H1 (cell line): ENCODE measurements around the gene EEF2K. TPM values are rescaled to one million over a fixed set of nuclear protein-coding genes. Genes with fewer than 3 reads are reported as not detected.

ENCODE experiments used
- CTCF ChIA-PET: fragments of 300-600 bp; sonication (Branson Sonifier 250); formaldehyde crosslinking; loops from one replicate; lab custom pipeline; 2021; ENCODE audit not compliant: partially characterized antibody; lab: Charles Lee
- POLR2A ChIA-PET: fragments of 300-600 bp; sonication (Branson Sonifier 250); formaldehyde crosslinking; loops from one replicate; lab custom pipeline; 2021; ENCODE audit warnings: inconsistent platforms; ENCODE audit not compliant: partially characterized antibody; lab: Charles Lee
- DNase-seq, 2 experiments: peaks; one replicate each; pipeline versions ENCODE4 v3.0.0 to v3.0.0-alpha.2; 2010 to 2022; ENCODE audit warnings: low spot score in 2 of 2, low read depth in 1 of 2, mixed read lengths in 1 of 2
- FAIRE-seq: peaks from 2 replicates; lab custom pipeline; 2011; peaks lifted over from hg19 to GRCh38; lab: Jason Lieb, UNC
- H2AFZ ChIP-seq: 2 replicates; pipeline ENCODE4 v1.8.1; 2012; ENCODE audit warnings: low read length, inconsistent platforms
- H2AK5ac ChIP-seq: 2 replicates; pipeline ENCODE4 v1.6.1; 2013; ENCODE audit warnings: low read depth, low read length
- H2BK120ac ChIP-seq: replicated peaks from 2 replicates; pipeline ENCODE3; 2013; ENCODE audit warnings: low read depth, low read length, inconsistent platforms
- H2BK12ac ChIP-seq: 2 replicates; pipeline ENCODE4 v1.6.1; 2013; ENCODE audit warnings: low read depth, low read length
- H2BK15ac ChIP-seq: 2 replicates; pipeline ENCODE4 v1.6.1; 2013; ENCODE audit warnings: low read length
- H2BK20ac ChIP-seq: 2 replicates; pipeline ENCODE4 v1.6.1; 2013; ENCODE audit warnings: low read length
- H2BK5ac ChIP-seq: 2 replicates; pipeline ENCODE4 v1.6.1; 2013; ENCODE audit warnings: low read depth, low read length
- H3K14ac ChIP-seq: 2 replicates; pipeline ENCODE4 v1.6.1; 2013; ENCODE audit warnings: inconsistent platforms; ENCODE audit not compliant: insufficient read length
- H3K18ac ChIP-seq: 2 replicates; pipeline ENCODE4 v1.6.1; 2013; ENCODE audit warnings: low read length; ENCODE audit errors: extremely low read depth
- H3K23ac ChIP-seq: 2 replicates; pipeline ENCODE4 v1.6.1; 2013; ENCODE audit warnings: inconsistent platforms; ENCODE audit not compliant: insufficient read length
- H3K23me2 ChIP-seq: 2 replicates; pipeline ENCODE4 v1.6.1; 2013; ENCODE audit warnings: low read depth, low read length
- H3K27ac ChIP-seq: 2 replicates; pipeline ENCODE4 v1.6.1; 2011; ENCODE audit warnings: low read depth, low read length, inconsistent platforms
- H3K27me3 ChIP-seq, 4 experiments: replicated peaks in 1 of 4; 1 replicate in 1 of 4; 2 replicates in 3 of 4; pipeline versions ENCODE4 v1.6.1 to v1.8.1; 2011 to 2013; ENCODE audit warnings: low read length in 3 of 4, mild to moderate bottlenecking in 3 of 4, inconsistent platforms in 2 of 4, mixed read lengths in 2 of 4, moderate library complexity in 1 of 4; ENCODE audit not compliant: control insufficient read depth in 3 of 4, insufficient read depth in 3 of 4; ENCODE audit errors: extremely low read depth in 1 of 4
- H3K36me3 ChIP-seq, 4 experiments: 2 replicates each; pipeline versions ENCODE4 v1.6.1 to v1.8.1; 2011 to 2013; ENCODE audit warnings: mild to moderate bottlenecking in 4 of 4, low read length in 3 of 4, moderate library complexity in 2 of 4, control low read depth in 1 of 4, inconsistent platforms in 1 of 4; ENCODE audit not compliant: insufficient read depth in 4 of 4, control insufficient read depth in 2 of 4
- H3K4ac ChIP-seq: replicated peaks from 2 replicates; pipeline ENCODE3; 2013; ENCODE audit warnings: low read length, low read depth, mixed read lengths, inconsistent platforms; ENCODE audit not compliant: insufficient read length
- H3K4me1 ChIP-seq, 4 experiments: replicated peaks in 1 of 4; 1 replicate in 1 of 4; 2 replicates in 3 of 4; pipeline versions ENCODE4 v1.6.1 to v1.8.1; 2011 to 2013; ENCODE audit warnings: low read length in 3 of 4, inconsistent platforms in 2 of 4, mixed read lengths in 1 of 4; ENCODE audit not compliant: insufficient read depth in 4 of 4, control insufficient read depth in 3 of 4
- H3K4me2 ChIP-seq, 2 experiments: 2 replicates each; pipeline versions ENCODE4 v1.6.1 to v1.8.1; 2011 to 2013; ENCODE audit warnings: low read depth in 2 of 2, low read length in 2 of 2, control low read depth in 1 of 2, inconsistent platforms in 1 of 2, mild to moderate bottlenecking in 1 of 2; ENCODE audit not compliant: insufficient read depth in 1 of 2
- H3K4me3 ChIP-seq, 4 experiments: fragments of 200-600, 300-600 bp in 1 of 4; sonication (generic), shearing (Covaris generic), sonication (Bioruptor Twin) in 1 of 4; 2 replicates each; pipeline versions ENCODE4 v1.5.1 to v1.8.1; 2011 to 2016; ENCODE audit warnings: low read length in 4 of 4, low read depth in 3 of 4, control low read depth in 2 of 4, inconsistent platforms in 2 of 4, mild to moderate bottlenecking in 2 of 4, mixed read lengths in 1 of 4, moderate library complexity in 1 of 4; ENCODE audit not compliant: insufficient read depth in 2 of 4; ENCODE audit errors: extremely low read depth in 1 of 4
- H3K56ac ChIP-seq: replicated peaks from 2 replicates; pipeline ENCODE3; 2013; ENCODE audit warnings: low read depth, mild to moderate bottlenecking, mixed read lengths, low read length, inconsistent platforms; ENCODE audit not compliant: insufficient read length
- H3K79me1 ChIP-seq: 2 replicates; pipeline ENCODE4 v1.6.1; 2013; ENCODE audit warnings: low read depth, low read length, control low read depth
- H3K79me2 ChIP-seq, 2 experiments: 2 replicates each; pipeline versions ENCODE4 v1.6.1 to v1.8.1; 2012 to 2013; ENCODE audit warnings: low read length in 2 of 2, mild to moderate bottlenecking in 2 of 2, inconsistent platforms in 1 of 2; ENCODE audit not compliant: insufficient read depth in 2 of 2, control insufficient read depth in 1 of 2
- H3K9ac ChIP-seq, 4 experiments: replicated peaks in 1 of 4; 1 replicate in 1 of 4; 2 replicates in 3 of 4; pipeline versions ENCODE4 v1.6.1 to v1.8.1; 2011 to 2013; ENCODE audit warnings: low read depth in 3 of 4, low read length in 3 of 4, control low read depth in 2 of 4, mild to moderate bottlenecking in 2 of 4, moderate library complexity in 2 of 4, inconsistent platforms in 1 of 4; ENCODE audit errors: extremely low read depth in 1 of 4
- H3K9me3 ChIP-seq, 2 experiments: 2 replicates each; pipeline versions ENCODE4 v1.6.1 to v1.8.1; 2012 to 2013; ENCODE audit warnings: mild to moderate bottlenecking in 2 of 2, moderate library complexity in 2 of 2, control low read depth in 1 of 2, inconsistent platforms in 1 of 2, low read depth in 1 of 2, low read length in 1 of 2, mixed read lengths in 1 of 2; ENCODE audit not compliant: insufficient read depth in 2 of 2
- H4K20me1 ChIP-seq, 2 experiments: replicated peaks in 1 of 2; 2 replicates each; pipeline versions ENCODE3 to v1.8.1; 2011 to 2013; ENCODE audit warnings: inconsistent platforms in 2 of 2, low read length in 2 of 2, mild to moderate bottlenecking in 1 of 2; ENCODE audit not compliant: insufficient read depth in 2 of 2, control insufficient read depth in 1 of 2
- H4K5ac ChIP-seq: 2 replicates; pipeline ENCODE4 v1.6.1; 2013; ENCODE audit warnings: low read length, low read depth, mixed read lengths, inconsistent platforms; ENCODE audit not compliant: insufficient read length
- H4K8ac ChIP-seq: 2 replicates; pipeline ENCODE4 v1.8.0; 2013; ENCODE audit warnings: mild to moderate bottlenecking, moderate library complexity, low read length, inconsistent platforms; ENCODE audit not compliant: insufficient read depth; ENCODE audit errors: extremely low read depth
- H4K91ac ChIP-seq: replicated peaks from 2 replicates; pipeline ENCODE3; 2013; ENCODE audit warnings: low read length, mixed read lengths, inconsistent platforms; ENCODE audit not compliant: insufficient read length
- JUN ChIP-seq: IDR thresholded peaks from 2 replicates; pipeline ENCODE4 v1.6.1; 2011; ENCODE audit warnings: low read depth, mild to moderate bottlenecking, improper control_type of control experiment, low read length
- WGBS, 2 experiments: shearing (Covaris generic) in 1 of 2; methylation state at CpG; one replicate each; pipeline versions ENCODE4 v1.1.6 to v1.1.7; 2013 to 2015; ENCODE audit warnings: low lambda C conversion rate in 2 of 2, mixed read lengths in 2 of 2, inconsistent platforms in 1 of 2, low coverage in 1 of 2, missing lambda C conversion rate in 1 of 2; ENCODE audit not compliant: insufficient replicate concordance in 2 of 2, insufficient coverage in 1 of 2, insufficient read length in 1 of 2; ENCODE audit errors: extremely low coverage in 1 of 2, missing lambda C conversion rate in 1 of 2; 5-methylcytosine and 5-hydroxymethylcytosine counted together
- polyA plus RNA-seq, 7 experiments: library from polyadenylated mRNA; depleted of rRNA in 3 of 7; stranded (reverse) in 5 of 7; unstranded in 2 of 7; fragments of >200 nt in 5 of 7; fragments of 200-250 nt in 2 of 7; gene quantifications; 1 replicate in 5 of 7; 2 replicates in 1 of 7; 4 replicates in 1 of 7; pipeline versions ENCODE4 v1.2.1 to v1.2.3, GENCODE V29; 2011 to 2013; ENCODE audit warnings: missing spikeins in 2 of 7, mixed read lengths in 2 of 7
- total RNA-seq: library from RNA; stranded (reverse); fragmentation: NEBNext Ultra II Directional; extraction: Animal tissue kit (Norgen Biotek cat#: 25700); gene quantifications from 2 replicates; pipeline ENCODE4 v1.2.1, GENCODE V29; 2021

The EEF2K gene
- total and polyA plus RNA-seq, 2 of the 8 experiments (the other 6 are each of a cell fraction or from before 2014, with no cell fraction given) = 14.9 to 30.2 TPM

DNA sequence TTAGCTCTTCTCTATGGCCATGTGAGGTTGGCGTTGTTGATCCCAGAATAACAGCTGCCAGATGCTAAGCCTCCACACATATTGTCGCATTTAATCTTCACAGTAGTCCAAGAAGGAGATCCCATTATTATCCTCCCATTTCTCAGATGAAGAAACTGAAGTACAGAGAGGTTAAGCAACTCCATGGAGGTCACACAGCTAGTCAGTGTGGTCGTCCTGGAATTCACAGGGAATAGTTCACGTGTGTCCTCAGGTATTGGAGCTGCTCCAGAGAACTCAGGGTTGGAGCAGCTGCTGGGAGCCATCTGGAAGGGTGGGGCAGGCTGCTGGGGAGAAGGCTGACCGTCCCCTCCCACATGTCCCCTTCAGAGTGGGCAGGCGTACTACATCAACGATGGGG lies 24.2 kb upstream of the EEF2K start:
- FAIRE-seq (no peak), DNase-seq (no peak)
- H3K79me2 ChIP-seq = no peaks in the 10 kb centered on the region
- H3K4ac ChIP-seq = no peak overlapping the region
- H2BK20ac ChIP-seq = no peak overlapping the region
- ChIA-PET POLR2A (interaction anchor here (1.1 kb wide), 1 partner anchor 23 kb away, joined by 5 read pairs; no protein-coding TSS in a partner anchor), CTCF (interaction anchor here (0.9 to 8.0 kb wide), 7 partner anchors 12 to 182 kb away, joined by 3 to 127 read pairs (median 4); partner anchors contain the start of gene PDZD9)
- H4K20me1 ChIP-seq = no peaks in the 10 kb centered on the region
- no peak overlapping the region for H3K9ac ChIP-seq
- H3K18ac ChIP-seq = no peak overlapping the region
- no peak overlapping the region for H4K91ac ChIP-seq
- H2BK12ac ChIP-seq = no peak overlapping the region
- no peak overlapping the region for H2AK5ac ChIP-seq
- no peak overlapping the region for H4K8ac ChIP-seq
- no peaks in the 10 kb centered on the region for H3K36me3 ChIP-seq
- no peak overlapping the region for H4K5ac ChIP-seq
- H3K27me3 ChIP-seq = no peaks in the 10 kb centered on the region
- H2AFZ ChIP-seq = no peak overlapping the region
- H3K4me3 ChIP-seq = no peak overlapping the region
- H3K4me1 ChIP-seq = 0 out of 7 replicates have a peak, but pooled peaks cover 0 to 2% (median 0%) of the 10 kb centered on the region in 4 experiments
- no peak overlapping the region for H3K23ac ChIP-seq
- no peaks in the 10 kb centered on the region for H3K9me3 ChIP-seq
- no peak overlapping the region for H3K27ac ChIP-seq
- no peak overlapping the region for H2BK15ac ChIP-seq
- 84% methylated on average over 7 of the region's 7 CpGs; no CpG with 5 or more reads in 1 of the 2 experiments for WGBS, 2 experiments
- TF ChIP-seq JUN = no peak
- TF ChIP-seq, all 59 proteins: peak for 0
- no peak overlapping the region for H3K56ac ChIP-seq
- H2BK120ac ChIP-seq = no peak overlapping the region
- H3K23me2 ChIP-seq = no peaks in the 10 kb centered on the region
- no peak overlapping the region for H2BK5ac ChIP-seq
- H3K79me1 ChIP-seq = no peaks in the 10 kb centered on the region
- no peak overlapping the region for H3K14ac ChIP-seq
- no peak overlapping the region for H3K4me2 ChIP-seq
